Liver (tissue), 9 donors: ENCODE data around the gene DUS1L. TPM values are rescaled to one million over a fixed set of nuclear protein-coding genes. Genes with fewer than 3 reads are reported as not detected.

Source experiments
- DNase-seq: peaks from one replicate; pipeline ENCODE4 v3.0.0-alpha.2; 2017; ENCODE audit warnings: low spot score
- H3K27ac ChIP-seq, 2 donors: one replicate each; pipeline ENCODE4 v1.7.0; 2013; ENCODE audit warnings: inconsistent platforms in 2 of 2, low read length in 2 of 2, control low read depth in 1 of 2, low read depth in 1 of 2, mild to moderate bottlenecking in 1 of 2
- H3K27me3 ChIP-seq, 4 donors: one replicate each; pipeline versions ENCODE4 v1.6.1 to v1.7.0; 2013; ENCODE audit warnings: low read length in 3 of 4, inconsistent platforms in 1 of 4, mild to moderate bottlenecking in 1 of 4, moderate library complexity in 1 of 4; ENCODE audit not compliant: control insufficient read depth in 4 of 4, insufficient read depth in 4 of 4
- H3K36me3 ChIP-seq, 4 donors: one replicate each; pipeline versions ENCODE4 v1.6.1 to v1.7.0; 2013; ENCODE audit warnings: low read length in 3 of 4, mild to moderate bottlenecking in 3 of 4, low read depth in 1 of 4, moderate library complexity in 1 of 4; ENCODE audit not compliant: control insufficient read depth in 4 of 4, insufficient read depth in 3 of 4
- H3K4me1 ChIP-seq, 4 donors: one replicate each; pipeline versions ENCODE4 v1.6.1 to v1.7.0; 2013; ENCODE audit warnings: low read length in 3 of 4, mild to moderate bottlenecking in 3 of 4, moderate library complexity in 1 of 4; ENCODE audit not compliant: control insufficient read depth in 4 of 4, insufficient read depth in 4 of 4
- H3K4me3 ChIP-seq, 3 donors: one replicate each; pipeline versions ENCODE4 v1.6.1 to v1.7.0; 2013; ENCODE audit warnings: low read length in 3 of 3, control low read depth in 1 of 3, low read depth in 1 of 3, mild to moderate bottlenecking in 1 of 3
- H3K9ac ChIP-seq, 2 donors: one replicate each; pipeline ENCODE4 v1.7.0; 2013; ENCODE audit warnings: low read length in 2 of 2, mild to moderate bottlenecking in 2 of 2, moderate library complexity in 2 of 2, control low read depth in 1 of 2, low read depth in 1 of 2
- H3K9me3 ChIP-seq, 4 donors: one replicate each; pipeline versions ENCODE4 v1.6.1 to v1.7.0; 2013; ENCODE audit warnings: low read length in 3 of 4; ENCODE audit not compliant: control insufficient read depth in 4 of 4
- ATF3 ChIP-seq: IDR thresholded peaks from 2 replicates; pipeline ENCODE4 v1.6.1; 2016; ENCODE audit warnings: antibody characterized with exemption
- HNF4G ChIP-seq: IDR thresholded peaks from 2 replicates; pipeline ENCODE4 v1.6.1; 2016; ENCODE audit warnings: antibody characterized with exemption
- JUND ChIP-seq, 2 donors: IDR thresholded peaks; 2 replicates each; pipeline ENCODE4 v1.6.1; 2016; ENCODE audit warnings: antibody characterized with exemption in 2 of 2
- RAD21 ChIP-seq, 2 donors: IDR thresholded peaks; 2 replicates each; pipeline ENCODE4 v1.6.1; 2016; ENCODE audit warnings: antibody characterized with exemption in 2 of 2, mild to moderate bottlenecking in 2 of 2
- RXRA ChIP-seq, 2 donors: IDR thresholded peaks; 2 replicates each; pipeline ENCODE4 v1.6.1; 2017 to 2018; ENCODE audit warnings: antibody characterized with exemption in 2 of 2, mild to moderate bottlenecking in 1 of 2
- SP1 ChIP-seq: IDR thresholded peaks from 2 replicates; pipeline ENCODE4 v1.6.1; 2018; ENCODE audit warnings: antibody characterized with exemption, mild to moderate bottlenecking
- TAF1 ChIP-seq: conservative IDR thresholded peaks from 2 replicates; pipeline ENCODE4 v1.6.1; 2016; ENCODE audit warnings: antibody characterized with exemption, mild to moderate bottlenecking
- WGBS: extraction: QIAGEN DNeasy Blood & Tissue Kit; methylation state at CpG from one replicate; pipeline ENCODE4 v1.1.7; 2013; 5-methylcytosine and 5-hydroxymethylcytosine counted together
- polyA plus RNA-seq, 2 donors: library from polyadenylated mRNA; stranded (reverse) in 1 of 2; unstranded in 1 of 2; fragments of 200-250 nt in 1 of 2; fragments of >200 nt in 1 of 2; fragmentation: Nextera tagmentation in 1 of 2; extraction: Ambion mirVana in 1 of 2; gene quantifications; one replicate each; pipeline versions ENCODE4 v1.2.1 to v1.2.3, GENCODE V29; 2013 to 2015
- total RNA-seq, 2 donors: library from RNA; depleted of rRNA; stranded (reverse); fragments of >200 nt; gene quantifications; one replicate each; pipeline ENCODE4 v1.2.3, GENCODE V29; 2014
- TF ChIP-seq, protein P1 (sequence below): IDR thresholded peaks from 2 replicates; pipeline ENCODE4 v1.6.1; 2016; ENCODE audit warnings: antibody characterized with exemption, mild to moderate bottlenecking
- donor health status: healthy.
- donor health status: healthy.
- donor health status: healthy.
- donor health status: healthy.
- donor health status: healthy.

Gene DUS1L
- total and polyA plus RNA-seq, 4 donors, result 40.6 to 74.7 (median 53.3) TPM

DNA sequence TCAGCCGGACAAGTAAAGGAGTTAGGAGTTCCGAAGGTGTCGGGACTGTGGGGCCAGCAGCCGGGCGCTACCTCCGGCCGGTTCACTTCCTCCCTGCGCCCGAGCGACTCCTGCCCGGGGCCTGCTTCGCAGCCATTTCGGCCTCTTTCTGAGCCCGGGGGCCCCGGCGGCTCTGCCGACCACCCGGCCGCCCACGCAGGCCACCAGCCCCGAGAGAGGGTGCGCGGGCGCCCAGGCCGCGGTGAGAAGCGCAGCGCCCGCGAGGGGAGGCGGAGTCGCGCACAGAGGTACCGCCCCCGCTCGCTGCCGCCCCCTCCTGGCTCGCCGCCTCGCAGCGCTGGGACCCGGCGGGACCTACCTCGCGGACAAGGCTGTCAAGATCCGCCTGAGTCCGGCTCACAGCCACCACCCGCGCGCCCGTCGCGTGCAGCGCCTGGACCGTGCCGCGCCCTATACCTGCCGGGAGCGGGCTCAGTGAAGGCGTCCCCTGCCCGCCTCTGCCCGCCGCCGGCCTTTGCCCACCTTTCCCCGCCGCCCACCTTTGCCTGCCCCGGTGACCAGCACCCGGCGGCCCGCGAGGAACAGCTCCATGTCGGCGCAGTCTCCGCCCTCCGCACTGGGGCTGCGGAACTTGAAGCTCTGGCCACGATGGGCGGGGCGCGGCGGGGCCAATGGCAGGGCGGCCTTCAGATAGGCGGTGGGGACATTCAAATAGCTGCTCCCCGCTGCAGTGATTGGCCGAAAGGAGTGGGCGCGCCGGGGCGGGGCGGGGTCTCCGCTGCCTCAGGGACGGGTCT is 28.3 kb downstream of the DUS1L start, which contains the start of gene DCXR (continued):
- TF ChIP-seq RAD21 (IDR thresholded peaks at IDR 0.05), result peak in 1 of 2 donors; percentile 35

GRCh38 chr17:82036634-82037091 is 28.9 kb downstream of the DUS1L start:
- Histone ChIP-seq H3K4me1 (peaks cover 18 to 67% (median 44%) of the 10 kb centered on the region in 4 donors), H3K27ac (peak overlapping the region; percentile 90 to 99), H3K9me3 (no peaks in the 10 kb centered on the region), H3K36me3 (peaks cover 0 to 5% (median 1%) of the 10 kb centered on the region in 4 donors), H3K4me3 (peak overlapping the region; percentile 40 to 90 (median 70)), H3K9ac (peak overlapping the region; percentile 70 to 96), H3K27me3 (no peaks in the 10 kb centered on the region)
- no peak for DNase-seq
- 13% methylated on average over 23 of the region's 23 CpGs for WGBS
- no peak for TF ChIP-seq HNF4G
- TF ChIP-seq, protein P1, sequence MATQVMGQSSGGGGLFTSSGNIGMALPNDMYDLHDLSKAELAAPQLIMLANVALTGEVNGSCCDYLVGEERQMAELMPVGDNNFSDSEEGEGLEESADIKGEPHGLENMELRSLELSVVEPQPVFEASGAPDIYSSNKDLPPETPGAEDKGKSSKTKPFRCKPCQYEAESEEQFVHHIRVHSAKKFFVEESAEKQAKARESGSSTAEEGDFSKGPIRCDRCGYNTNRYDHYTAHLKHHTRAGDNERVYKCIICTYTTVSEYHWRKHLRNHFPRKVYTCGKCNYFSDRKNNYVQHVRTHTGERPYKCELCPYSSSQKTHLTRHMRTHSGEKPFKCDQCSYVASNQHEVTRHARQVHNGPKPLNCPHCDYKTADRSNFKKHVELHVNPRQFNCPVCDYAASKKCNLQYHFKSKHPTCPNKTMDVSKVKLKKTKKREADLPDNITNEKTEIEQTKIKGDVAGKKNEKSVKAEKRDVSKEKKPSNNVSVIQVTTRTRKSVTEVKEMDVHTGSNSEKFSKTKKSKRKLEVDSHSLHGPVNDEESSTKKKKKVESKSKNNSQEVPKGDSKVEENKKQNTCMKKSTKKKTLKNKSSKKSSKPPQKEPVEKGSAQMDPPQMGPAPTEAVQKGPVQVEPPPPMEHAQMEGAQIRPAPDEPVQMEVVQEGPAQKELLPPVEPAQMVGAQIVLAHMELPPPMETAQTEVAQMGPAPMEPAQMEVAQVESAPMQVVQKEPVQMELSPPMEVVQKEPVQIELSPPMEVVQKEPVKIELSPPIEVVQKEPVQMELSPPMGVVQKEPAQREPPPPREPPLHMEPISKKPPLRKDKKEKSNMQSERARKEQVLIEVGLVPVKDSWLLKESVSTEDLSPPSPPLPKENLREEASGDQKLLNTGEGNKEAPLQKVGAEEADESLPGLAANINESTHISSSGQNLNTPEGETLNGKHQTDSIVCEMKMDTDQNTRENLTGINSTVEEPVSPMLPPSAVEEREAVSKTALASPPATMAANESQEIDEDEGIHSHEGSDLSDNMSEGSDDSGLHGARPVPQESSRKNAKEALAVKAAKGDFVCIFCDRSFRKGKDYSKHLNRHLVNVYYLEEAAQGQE, result no peak
- TF ChIP-seq RXRA (IDR thresholded peaks at IDR 0.05), result peak in 1 of 2 donors; percentile 10

GRCh38 chr17:82035956-82036633 is 29.5 kb downstream of the DUS1L start:
- peak overlapping the region; percentile 90 to 99 for H3K27ac ChIP-seq
- no peak for TF ChIP-seq SP1
- TF ChIP-seq ATF3, result no peak
- TF ChIP-seq JUND (IDR thresholded peaks at IDR 0.05), result no peak
- TF ChIP-seq RXRA (IDR thresholded peaks at IDR 0.05), result no peak
- TF ChIP-seq, protein P1, result no peak
- no peak for TF ChIP-seq TAF1
- TF ChIP-seq HNF4G, result no peak
- H3K9ac ChIP-seq, result peak overlapping the region; percentile 70 to 96
- peak overlapping the region; percentile 40 to 90 (median 70) for H3K4me3 ChIP-seq
- DNase-seq, result no peak
- H3K27me3 ChIP-seq, result no peaks in the 10 kb centered on the region
- H3K4me1 ChIP-seq, result peaks cover 18 to 64% (median 41%) of the 10 kb centered on the region in 4 donors
- WGBS, result 38% methylated on average over 20 of the region's 20 CpGs
- no peaks in the 10 kb centered on the region for H3K9me3 ChIP-seq
- peaks cover 0 to 5% (median 1%) of the 10 kb centered on the region in 4 donors for H3K36me3 ChIP-seq
